Endothelial cell (in vitro differentiated cells): ENCODE results near the gene IL21R. TPM values are rescaled to one million over a fixed set of nuclear protein-coding genes. Genes with fewer than 3 reads are reported as not detected.

Experiments
- DNase-seq: peaks from one replicate; pipeline ENCODE4 v3.0.0; 2021; ENCODE audit warnings: low spot score
- H3K27ac Mint-ChIP-seq: one replicate; pipeline ENCODE4 v1.8.0; 2021; ENCODE audit warnings: mixed read lengths, inconsistent platforms; ENCODE audit not compliant: unreplicated experiment
- H3K27me3 Mint-ChIP-seq: one replicate; pipeline ENCODE4 v1.8.0; 2021; ENCODE audit warnings: mild to moderate bottlenecking, moderate library complexity, mixed read lengths, inconsistent platforms; ENCODE audit not compliant: unreplicated experiment
- H3K36me3 Mint-ChIP-seq: one replicate; pipeline ENCODE4 v1.8.0; 2021; ENCODE audit warnings: mild to moderate bottlenecking, low read depth, mixed read lengths, inconsistent platforms; ENCODE audit not compliant: unreplicated experiment
- H3K4me1 Mint-ChIP-seq: one replicate; pipeline ENCODE4 v1.8.0; 2021; ENCODE audit warnings: mild to moderate bottlenecking, mixed read lengths, inconsistent platforms; ENCODE audit not compliant: unreplicated experiment
- H3K4me3 Mint-ChIP-seq: one replicate; pipeline ENCODE4 v1.8.0; 2021; ENCODE audit warnings: mild to moderate bottlenecking, mixed read lengths, inconsistent platforms; ENCODE audit not compliant: unreplicated experiment
- H3K9me3 Mint-ChIP-seq: one replicate; pipeline ENCODE4 v1.8.0; 2021; ENCODE audit warnings: mixed read lengths, inconsistent platforms; ENCODE audit not compliant: unreplicated experiment
- CTCF ChIP-seq: fragments of 200-600 bp; sonication (generic); IDR thresholded peaks from one replicate; pipeline ENCODE4 v1.5.0; 2021; ENCODE audit warnings: antibody characterized with exemption; ENCODE audit not compliant: unreplicated experiment
- total RNA-seq: library from RNA; stranded (reverse); fragmentation: NEBNext Ultra II Directional; extraction: Animal tissue kit (Norgen Biotek cat#: 25700); gene quantifications from one replicate; pipeline ENCODE4 v1.2.1, GENCODE V29; 2021; ENCODE audit not compliant: unreplicated experiment

Gene IL21R
- total RNA-seq, 1 donor from 2014 or later, result not detected

GRCh38 chr16:27475561-27475960, 73.6 kb downstream of the IL21R start:
- Mint-ChIP-seq H3K4me3 (no peak overlapping the region), H3K4me1 (no peaks in the 10 kb centered on the region), H3K27ac (no peak overlapping the region), H3K27me3 (peaks cover 11% of the 10 kb centered on the region), H3K9me3 (no peaks in the 10 kb centered on the region), H3K36me3 (peaks cover 52% of the 10 kb centered on the region)
- DNase-seq, result no peak
- TF ChIP-seq CTCF, result no peak

DNA sequence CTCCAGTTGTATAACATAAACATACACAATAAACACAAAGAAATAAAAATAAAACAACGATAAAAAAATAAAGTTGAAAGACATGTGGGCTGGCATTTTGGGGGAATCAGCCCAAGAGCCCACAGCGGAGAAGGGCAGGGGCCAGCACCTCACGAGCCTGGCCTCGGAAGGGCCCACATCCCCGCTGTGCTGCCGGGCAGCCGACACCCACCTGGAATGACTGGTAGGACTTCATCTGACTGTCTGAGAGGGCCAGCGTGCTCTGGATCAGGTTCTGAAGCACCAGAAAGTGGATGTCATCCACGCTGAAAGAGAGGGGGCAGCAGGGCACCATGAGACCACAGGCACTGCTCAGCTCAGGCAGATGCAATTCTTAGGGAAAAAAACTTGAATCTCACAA, 74.3 kb downstream of the IL21R start:
- H3K9me3 Mint-ChIP-seq, result no peaks in the 10 kb centered on the region
- H3K4me3 Mint-ChIP-seq, result no peak overlapping the region
- H3K27ac Mint-ChIP-seq, result no peak overlapping the region
- no peak for TF ChIP-seq CTCF
- no peaks in the 10 kb centered on the region for H3K4me1 Mint-ChIP-seq
- peaks cover 8% of the 10 kb centered on the region for H3K27me3 Mint-ChIP-seq
- no peak for DNase-seq
- H3K36me3 Mint-ChIP-seq, result peaks cover 51% of the 10 kb centered on the region

DNA sequence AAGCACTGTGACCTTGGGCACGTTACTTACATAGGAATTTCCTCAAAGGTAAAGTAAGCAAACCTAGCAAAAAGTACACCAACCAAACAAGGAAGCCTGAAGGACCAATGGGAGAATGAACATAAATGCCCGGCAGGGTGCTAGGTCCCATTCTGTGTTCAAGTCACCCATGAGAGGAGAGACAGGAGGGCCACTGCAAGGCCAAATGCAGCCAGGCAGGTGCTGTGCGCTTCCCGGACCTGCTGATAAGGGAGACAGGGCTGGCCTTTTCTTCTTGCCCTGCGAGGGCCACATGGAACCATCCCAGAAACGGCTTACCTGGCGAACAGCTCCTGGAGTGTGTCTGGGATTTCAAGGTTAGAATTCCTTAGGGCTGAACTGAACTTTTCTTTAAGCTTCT, 78.8 kb downstream of the IL21R start:
- Mint-ChIP-seq H3K27me3 (peaks cover 1% of the 10 kb centered on the region), H3K4me1 (no peaks in the 10 kb centered on the region), H3K36me3 (peaks cover 62% of the 10 kb centered on the region), H3K9me3 (no peaks in the 10 kb centered on the region), H3K4me3 (no peak overlapping the region), H3K27ac (no peak overlapping the region)
- no peak for DNase-seq
- no peak for TF ChIP-seq CTCF

DNA sequence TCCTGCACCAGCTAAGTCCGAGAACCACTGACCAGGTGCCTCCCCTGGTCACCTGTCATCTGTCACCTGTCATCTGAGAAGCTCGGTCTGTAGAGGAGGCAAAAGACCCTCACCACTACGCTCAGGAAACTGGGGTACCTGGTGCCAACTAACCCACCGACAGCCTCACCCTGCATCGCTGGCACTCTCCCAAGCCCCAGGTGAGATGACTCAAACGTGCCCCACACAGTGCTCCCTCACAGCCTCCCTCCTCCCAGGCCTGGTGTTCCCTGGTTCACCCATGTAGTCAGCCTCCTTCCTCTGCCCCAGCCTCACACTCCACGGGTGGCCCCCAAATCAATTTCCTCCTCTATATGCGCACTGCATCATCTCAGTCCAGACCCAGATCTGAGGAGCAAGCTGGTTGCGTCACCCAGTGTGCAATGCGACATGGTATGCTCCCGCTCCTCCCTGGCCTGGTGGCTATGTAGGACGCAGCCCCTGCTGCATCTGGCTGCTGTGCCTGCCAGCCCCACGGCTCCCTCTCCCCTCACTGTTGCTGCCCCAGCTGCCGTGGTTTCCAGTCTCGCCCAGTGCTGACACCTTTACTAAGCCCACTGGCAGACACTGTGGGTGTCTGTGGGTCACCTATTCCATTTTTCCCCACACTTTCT, 79.4 kb downstream of the IL21R start:
- TF ChIP-seq CTCF, result no peak
- Mint-ChIP-seq H3K27ac (no peak overlapping the region), H3K27me3 (peaks cover 1% of the 10 kb centered on the region), H3K36me3 (peaks cover 58% of the 10 kb centered on the region), H3K9me3 (no peaks in the 10 kb centered on the region), H3K4me1 (no peaks in the 10 kb centered on the region), H3K4me3 (peak overlapping the region; percentile 47)
- DNase-seq, result no peak

DNA sequence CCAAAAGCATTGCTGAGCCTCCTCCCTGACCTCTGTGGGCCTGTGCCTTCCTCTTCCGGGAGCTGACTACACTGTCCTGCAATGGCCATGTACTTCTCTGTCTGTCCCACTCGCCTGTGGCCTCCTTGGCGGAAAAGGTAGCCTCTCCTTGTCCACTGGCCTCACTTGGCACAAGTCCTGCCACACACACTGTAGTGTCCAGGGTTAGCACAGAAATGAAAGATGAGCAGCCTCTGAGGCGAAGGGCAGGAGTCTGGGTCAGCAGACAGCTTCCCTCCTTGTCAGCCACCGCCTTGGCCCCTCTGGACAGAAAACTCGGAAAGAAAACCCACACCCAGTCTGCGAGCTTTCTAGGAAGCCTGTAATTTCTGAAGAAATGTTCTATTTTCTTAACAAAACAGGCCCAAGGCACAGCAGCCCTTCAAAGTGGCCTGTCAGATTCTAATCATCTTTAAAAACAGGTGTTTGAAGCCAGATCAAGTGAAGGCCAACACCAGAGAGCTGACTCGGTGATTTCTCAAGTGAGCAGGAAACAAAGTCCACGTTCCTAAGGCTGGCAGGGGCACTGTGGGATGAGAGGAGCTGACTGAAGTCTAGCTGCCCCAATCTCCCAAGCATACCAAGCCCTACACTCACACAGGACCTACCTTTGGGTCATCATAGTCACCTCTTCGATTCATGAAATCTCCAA, 80.6 kb downstream of the IL21R start:
- H3K4me1 Mint-ChIP-seq, result no peaks in the 10 kb centered on the region
- peak overlapping the region; percentile 69 for H3K4me3 Mint-ChIP-seq
- TF ChIP-seq CTCF, result no peak
- H3K27ac Mint-ChIP-seq, result no peak overlapping the region
- H3K27me3 Mint-ChIP-seq, result no peaks in the 10 kb centered on the region
- DNase-seq, result no peak
- H3K36me3 Mint-ChIP-seq, result peaks cover 62% of the 10 kb centered on the region
- no peaks in the 10 kb centered on the region for H3K9me3 Mint-ChIP-seq
